ENCODE data around the gene KDM5A.
A peak's percentile ranks its signal among the peaks of the same experiment; 100 is the strongest.
"Not testable (repeated sequence)": the region's sequence is repeated elsewhere in the genome, so short reads cannot be mapped to it uniquely, and the experiment has no call there.

KDM5A gene

DNA sequence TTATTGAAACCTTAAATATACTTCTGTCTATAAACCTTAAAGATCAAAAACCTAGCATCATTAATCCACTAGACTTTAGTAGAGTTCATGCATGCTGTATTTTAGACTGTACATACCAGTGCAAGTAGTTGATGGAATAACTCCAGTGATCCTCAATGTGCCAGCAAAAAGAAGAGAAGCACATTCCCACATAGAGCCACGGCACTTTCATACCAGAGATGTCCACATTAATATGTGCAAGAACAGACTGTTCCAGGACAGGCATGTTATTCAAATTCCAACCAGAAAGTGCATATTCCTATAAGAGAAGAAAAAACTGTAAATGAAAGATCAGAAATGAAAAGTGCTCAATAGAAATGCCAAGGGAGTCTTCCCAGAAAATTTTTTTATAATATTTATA is 55.0 kb downstream of the KDM5A start:
- DNase-seq (ENCODE audit: low spot score) (no peak), FAIRE-seq (no peak)

DNA sequence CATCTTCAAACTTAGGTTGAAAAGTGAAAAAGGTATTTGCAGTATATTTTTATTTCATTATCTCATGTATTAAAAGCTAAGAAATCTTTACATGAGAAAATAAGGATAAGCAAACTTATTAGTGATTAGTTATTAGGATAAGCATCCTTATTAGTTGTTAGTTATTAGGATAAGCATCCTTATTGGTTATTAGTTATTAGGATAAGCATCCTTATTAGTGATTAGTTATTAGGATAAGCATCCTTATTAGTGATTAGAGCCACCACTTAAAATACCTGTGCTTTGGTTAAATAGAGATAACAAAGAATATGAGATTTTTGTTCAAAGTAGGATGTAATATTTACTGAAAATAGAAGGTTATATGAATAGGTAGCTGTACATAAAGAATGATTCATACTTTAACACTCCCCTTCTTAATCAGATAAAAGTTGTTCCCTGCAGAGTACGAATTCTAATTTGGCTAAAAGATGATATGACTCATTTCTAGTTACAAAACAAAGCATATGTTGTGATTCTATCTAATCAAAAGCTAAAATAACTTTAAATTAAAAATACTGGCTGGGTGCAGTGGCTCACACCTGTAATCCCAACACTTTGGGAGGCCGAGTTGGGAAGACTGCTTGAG is 56.4 kb downstream of the KDM5A start:
- FAIRE-seq (no peak), DNase-seq (ENCODE audit: low spot score) (no peak)

DNA sequence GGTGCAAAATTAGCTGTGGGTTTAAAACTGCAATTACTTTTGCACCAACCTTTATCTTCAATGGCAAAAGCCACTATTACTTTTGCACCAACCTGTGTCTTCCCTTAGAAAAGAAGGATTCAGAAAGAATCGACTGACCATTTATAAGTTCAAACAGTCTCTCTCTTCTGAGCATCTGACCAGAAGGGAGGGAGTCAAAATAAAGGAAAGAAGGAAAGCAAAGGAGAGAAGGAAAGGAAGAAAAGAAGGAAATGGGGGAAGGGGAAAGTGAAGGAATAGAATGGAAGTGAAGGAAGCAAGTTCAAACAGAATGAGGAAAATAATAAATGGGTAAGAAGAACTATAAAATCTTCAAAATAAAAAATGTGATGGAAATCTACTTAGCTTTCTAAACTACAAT is 57.8 kb downstream of the KDM5A start:
- DNase-seq (ENCODE audit: low spot score) (no peak), FAIRE-seq (no peak)

DNA sequence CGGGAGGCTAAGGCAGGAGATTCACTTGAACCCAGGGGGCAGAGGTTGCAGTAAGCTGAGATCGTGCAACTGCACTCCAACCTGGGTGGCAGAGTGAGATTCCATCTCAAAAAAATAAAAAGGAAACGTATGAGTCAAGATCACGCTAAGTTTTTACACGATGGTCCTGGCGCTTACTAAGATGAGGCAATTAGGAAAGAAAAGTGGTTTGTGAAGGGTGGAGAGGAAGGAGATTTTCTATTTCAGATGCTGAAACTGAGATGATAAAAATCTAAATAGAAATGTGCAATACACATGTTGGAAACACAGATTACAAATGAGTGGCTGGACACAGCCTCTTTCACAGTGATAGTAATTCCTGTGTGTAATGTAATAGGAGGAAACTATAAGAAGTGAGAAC is 63.2 kb downstream of the KDM5A start:
- FAIRE-seq (no peak), DNase-seq (ENCODE audit: low spot score) (no peak)

DNA sequence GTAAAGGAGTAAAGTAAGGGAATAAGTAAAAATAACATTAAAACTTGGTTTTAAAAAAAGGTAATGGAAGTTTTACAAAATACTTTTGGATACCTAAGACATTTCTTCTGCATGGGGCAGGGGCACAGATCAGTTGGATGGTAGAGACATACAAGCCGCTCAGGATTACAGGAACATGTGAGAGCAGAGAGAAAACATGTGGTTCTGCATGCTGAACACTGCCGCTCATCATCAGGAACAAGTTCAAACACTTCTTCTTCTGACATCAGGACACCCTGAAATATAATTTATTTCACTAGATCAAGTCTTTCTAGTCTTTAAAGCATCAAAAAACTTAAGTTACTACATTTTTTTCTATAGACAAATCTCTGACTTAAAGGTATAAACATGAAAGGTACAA is 65.6 kb downstream of the KDM5A start:
- FAIRE-seq (no peak), DNase-seq (ENCODE audit: low spot score) (no peak)

DNA sequence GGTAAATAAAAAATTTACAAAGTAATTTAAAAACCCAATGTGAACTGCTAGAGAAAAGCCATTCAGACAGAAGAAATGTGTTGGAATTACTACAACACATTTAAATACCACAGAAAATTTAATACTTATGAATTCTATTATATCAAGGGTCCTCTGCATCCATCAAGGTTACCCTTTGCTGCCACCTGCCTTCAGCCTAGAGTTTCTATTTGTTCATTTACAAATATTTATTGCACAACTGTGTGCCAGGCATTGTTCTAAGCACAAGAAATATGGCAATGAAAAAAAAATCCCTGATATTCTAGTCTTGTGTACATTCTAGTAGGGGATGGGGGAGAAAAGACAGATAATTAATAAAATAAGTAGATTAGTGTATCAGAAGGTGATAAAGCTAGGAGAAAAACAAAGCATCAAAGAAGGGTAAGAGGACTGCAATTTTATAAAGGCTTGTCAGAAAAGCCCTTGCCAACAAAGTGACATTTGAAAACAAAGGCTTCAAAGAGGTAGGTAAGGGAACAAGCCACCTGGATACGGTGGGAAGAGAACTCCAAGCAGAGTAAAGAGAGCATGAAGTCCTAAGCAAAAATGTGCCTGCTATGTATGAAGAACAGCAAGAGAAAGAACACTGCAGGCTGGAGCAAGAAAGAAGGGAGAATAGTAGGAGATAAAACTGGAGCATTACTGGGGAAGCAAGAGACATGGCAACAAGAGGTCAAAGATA is 67.4 kb downstream of the KDM5A start:
- no peak for DNase-seq (ENCODE audit: low spot score)
- no peak for FAIRE-seq

DNA sequence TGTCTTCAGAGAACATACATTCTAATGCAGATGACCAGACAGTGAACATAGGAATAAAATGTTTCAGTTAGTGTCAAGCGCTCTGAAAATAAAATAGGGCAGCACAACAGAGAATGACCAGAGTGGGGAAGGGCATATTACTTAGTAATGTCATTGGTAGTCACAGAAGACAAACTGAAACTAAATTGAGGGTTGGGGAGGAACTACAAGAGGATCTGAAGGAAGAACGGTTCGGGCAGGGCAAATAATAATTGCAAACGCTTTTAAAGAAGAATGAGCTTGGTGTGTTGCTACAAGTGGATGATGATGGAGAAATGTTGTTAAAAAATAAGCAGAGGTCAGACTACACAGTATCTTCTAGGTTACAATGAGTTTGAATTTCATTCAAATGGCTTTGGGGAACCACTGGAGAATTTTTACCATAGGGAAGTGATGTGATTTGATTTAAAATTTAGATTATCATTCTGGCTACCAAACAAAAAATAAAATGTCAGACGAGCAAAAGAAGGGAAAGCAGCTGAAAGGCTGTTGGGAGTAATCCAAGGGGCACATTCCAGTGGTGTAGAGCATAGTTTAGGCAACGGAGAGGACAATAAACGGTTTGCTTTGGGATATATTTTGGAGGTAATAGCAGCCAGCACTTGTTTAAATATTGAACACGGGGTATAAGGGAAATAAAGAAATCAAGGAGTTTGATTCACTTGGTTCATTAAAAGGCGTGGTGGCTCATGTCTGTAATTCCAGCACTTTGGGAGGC is 70.2 kb downstream of the KDM5A start:
- FAIRE-seq (no peak), DNase-seq (ENCODE audit: low spot score) (no peak)

DNA sequence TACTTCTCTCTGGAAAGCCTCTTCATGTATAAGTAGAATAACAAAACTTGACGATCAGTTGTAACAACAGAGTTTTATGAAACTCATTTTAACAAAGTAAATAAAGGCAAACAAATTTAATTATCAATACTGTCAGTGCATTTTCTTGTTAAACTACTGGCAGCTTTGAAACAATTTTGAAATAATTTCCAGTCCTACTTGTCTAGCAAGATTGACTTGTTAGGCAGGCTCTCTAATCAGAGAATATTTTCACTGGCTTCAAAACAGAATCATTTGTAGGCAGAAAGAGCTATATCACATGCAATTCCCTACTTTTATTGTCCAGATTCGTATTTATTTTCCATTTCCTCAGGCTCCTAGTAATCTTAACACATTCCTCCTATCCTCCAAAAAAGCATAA is 80.6 kb downstream of the KDM5A start:
- FAIRE-seq (no peak), DNase-seq (ENCODE audit: low spot score) (no peak)

DNA sequence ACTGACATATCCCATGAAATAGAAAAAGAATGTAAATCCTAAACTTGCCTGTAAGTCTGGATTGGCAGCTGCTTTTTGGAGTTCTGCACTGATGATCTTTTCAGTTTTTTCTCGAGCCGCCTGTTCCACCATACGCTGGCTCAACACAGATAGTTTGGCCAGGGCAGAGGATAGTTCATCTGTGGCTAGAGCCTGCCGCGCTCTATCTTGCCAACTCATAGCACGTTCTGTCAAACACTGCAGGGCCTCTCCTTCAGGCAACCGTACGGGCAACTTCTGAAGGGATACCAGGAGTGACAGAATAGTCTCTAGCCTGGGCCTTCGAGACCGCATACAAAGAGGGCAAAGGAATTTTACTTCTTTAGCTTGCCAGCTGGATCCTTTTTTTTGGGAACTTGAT is 81.7 kb downstream of the KDM5A start:
- FAIRE-seq (no peak), DNase-seq (ENCODE audit: low spot score) (no peak)

DNA sequence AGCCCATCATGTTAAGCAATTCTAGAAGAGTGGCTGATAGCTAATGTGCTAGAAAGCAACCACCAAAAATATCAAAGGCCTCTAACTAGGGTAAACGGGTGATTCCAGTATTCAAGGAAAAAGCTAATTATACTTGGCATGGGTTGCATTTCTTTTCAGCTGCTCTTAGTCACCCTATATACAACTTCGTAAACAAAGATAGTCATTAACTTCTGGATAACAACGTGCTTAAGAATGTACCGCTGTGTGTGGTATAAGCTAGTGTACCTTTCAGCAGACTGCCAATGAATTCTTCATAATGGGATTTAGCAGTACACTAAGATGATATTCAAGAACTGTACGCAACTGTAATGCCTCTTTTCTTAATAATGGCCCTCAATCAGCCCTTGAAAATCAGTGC is 84.3 kb downstream of the KDM5A start:
- DNase-seq (ENCODE audit: low spot score) (no peak), FAIRE-seq (no peak)

DNA sequence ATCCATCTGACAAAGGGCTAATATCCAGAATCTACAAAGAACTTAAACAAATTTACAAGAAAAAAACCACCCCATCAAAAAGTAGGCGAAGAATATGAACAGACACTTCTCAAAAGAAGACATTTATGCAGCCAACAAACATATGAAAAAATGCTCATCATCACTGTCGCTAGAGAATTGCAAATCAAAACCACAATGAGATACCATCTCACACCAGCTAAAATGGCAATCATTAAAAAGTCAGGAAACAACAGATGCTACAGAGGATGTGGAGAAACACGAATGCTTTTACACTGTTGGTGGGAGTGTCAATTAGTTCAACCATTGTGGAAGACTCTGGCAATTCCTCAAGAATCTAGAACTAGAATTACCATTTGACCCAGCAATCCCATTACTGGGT is 86.4 kb downstream of the KDM5A start:
- not testable (repeated sequence) for DNase-seq (ENCODE audit: low spot score); FAIRE-seq

DNA sequence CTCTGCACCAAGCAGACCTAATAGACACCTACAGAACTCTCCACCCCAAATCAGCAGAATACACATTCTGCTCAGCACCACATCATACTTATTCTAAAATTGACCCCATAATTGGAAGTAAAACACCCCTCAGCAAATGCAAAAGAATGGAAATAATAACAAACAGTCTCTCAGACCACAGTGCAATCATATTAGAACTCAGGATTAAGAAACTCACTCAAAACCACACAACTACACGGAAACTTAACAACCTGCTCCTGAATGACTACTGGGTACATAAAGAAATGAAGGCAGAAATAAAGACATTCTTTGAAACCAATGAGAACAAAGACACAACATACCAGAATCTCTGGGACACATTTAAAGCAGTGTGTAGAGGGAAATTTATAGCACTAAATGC is 89.0 kb downstream of the KDM5A start:
- not testable (repeated sequence) for FAIRE-seq; DNase-seq (ENCODE audit: low spot score)

DNA sequence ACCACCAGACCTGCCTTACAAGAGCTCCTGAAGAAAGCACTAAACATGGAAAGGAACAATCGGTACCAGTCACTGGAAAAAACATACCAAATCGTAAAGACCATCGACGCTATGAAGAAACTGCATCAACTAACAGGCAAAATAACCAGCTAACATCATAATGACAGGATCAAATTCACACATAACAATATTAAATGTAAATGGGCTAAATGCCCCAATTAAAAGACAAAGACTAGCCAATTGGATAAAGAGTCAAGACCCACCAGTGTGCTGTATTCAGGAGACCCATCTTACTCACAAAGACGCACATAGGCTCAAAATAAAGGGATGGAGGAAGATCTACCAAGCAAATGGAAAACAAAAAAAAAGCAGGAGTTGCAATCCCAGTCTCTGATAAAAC is 89.6 kb downstream of the KDM5A start:
- DNase-seq (ENCODE audit: low spot score), result not testable (repeated sequence)
- FAIRE-seq, result peak; percentile 48

DNA sequence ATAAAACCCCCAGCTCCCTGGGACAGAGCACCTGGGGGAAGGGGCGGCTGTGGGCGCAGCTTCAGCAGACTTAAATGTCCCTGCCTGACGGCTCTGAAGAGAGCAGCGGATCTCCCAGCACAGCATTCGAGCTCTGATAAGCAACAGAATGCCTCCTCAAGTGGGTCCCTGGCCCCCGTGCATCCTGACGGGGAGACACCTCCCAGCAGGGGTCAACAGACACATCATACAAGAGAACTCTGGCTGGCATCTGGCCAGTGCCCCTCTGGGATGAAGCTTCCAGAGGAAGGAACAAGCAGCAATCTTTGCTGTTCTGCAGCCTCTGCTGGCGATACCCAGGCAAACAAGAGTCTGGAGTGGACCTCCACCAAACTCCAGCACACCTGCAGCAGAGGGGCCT is 91.1 kb downstream of the KDM5A start:
- not testable (repeated sequence) for DNase-seq (ENCODE audit: low spot score); FAIRE-seq

DNA sequence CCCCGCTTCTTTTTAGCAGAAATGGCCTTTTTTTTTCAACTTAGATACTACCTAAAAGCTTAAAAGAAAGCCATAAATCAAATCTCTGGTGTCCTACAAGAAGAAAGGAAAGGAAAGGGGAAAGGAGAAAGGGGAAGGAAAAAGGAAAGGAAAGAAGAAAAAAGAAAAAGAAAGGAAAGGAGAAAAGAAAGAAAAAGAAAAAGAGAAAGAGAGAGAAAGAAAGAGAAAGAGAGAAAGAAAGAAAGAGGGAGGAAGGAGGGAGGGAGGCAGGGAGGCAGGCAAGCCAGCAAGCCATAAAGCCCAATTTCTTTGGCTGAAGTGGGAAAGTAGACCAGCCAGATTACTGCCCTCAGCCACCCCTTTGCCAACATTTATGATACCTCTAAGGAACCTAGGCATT is 94.0 kb downstream of the KDM5A start:
- no peak for FAIRE-seq
- DNase-seq (ENCODE audit: low spot score), result no peak

DNA sequence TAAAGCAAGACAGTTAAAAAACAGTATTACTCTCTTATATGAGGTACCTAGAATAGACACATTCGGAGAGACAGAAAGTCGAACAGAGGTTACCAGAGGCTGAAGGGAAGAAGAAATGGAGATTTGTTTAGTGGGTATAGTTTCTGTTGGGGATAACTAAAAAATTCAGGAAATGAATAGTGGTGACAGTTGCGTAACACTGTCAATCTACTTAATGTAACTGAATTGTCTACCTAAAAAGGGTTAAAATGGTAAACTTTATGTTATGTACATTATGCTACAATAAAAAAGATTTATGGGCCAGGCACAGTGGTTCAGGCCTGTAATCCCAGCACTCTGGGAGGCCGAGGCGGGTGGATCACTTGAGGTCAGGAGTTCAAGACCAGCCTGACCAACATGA is 95.9 kb downstream of the KDM5A start:
- FAIRE-seq (no peak), DNase-seq (ENCODE audit: low spot score) (no peak)

DNA sequence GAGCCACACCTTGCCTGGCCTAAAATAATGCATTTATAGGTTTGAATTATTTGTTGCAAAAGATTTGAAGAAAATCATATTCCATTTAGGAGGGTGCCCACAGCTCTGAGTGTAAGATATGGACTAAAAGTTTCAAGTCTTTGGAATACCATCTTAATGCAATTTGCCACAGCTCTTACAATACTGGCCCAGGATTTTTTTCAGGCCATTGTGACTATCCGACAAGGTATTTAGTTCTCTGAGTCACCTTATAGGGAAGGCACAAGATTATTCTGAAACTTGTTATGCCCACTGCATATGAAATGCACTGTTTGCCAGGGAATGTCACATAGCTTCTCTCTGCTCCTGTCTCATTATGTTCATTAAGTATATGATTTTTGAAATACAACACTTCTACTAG is 96.9 kb downstream of the KDM5A start:
- peak; percentile 37 for FAIRE-seq
- no peak for DNase-seq (ENCODE audit: low spot score)

DNA sequence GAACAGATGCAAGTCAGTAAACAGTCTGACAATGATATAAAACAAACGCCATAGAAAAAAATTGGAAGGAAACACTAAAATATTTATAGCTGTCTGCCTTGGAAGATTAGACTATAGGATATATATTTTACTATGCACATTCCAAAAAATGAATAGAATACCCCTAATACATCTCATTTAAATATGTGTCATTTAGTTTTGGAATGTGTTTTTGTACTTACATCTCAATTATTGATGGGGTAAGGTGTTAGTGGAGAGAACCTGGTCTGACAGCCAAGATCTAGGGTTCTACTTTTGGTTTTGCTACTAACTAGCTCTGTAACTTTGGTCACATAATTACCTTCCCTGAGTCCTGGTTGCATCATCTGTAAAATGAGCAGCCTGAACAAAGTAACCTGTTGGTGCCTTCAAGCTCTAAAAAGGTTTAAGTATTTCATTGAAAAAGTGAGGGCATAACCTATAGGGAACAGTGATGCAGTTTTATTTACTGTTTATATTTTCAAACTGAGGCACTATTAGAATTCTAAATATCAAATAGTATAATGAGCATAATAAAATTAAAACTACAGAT is 97.9 kb downstream of the KDM5A start:
- DNase-seq (ENCODE audit: low spot score), result no peak
- no peak for FAIRE-seq

DNA sequence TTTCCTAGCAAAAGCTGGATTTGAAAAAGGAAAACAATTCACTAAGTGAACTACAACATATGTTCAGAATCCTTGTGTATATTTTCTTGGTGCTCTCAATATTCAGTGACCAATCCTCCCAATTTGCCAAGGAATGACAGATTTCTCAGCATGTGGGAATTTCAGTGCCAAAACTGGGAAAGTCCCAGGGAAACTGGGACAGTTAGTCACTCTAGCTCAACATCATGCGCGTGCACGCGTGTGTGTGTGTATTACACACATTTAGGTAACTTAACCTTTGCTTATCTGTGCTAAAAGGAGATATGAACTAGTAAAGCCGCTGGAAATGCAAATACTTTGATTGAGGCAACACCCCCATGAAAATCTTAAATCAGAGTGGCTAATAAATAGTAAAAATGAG is 100.4 kb downstream of the KDM5A start:
- FAIRE-seq (no peak), DNase-seq (ENCODE audit: low spot score) (no peak)

DNA sequence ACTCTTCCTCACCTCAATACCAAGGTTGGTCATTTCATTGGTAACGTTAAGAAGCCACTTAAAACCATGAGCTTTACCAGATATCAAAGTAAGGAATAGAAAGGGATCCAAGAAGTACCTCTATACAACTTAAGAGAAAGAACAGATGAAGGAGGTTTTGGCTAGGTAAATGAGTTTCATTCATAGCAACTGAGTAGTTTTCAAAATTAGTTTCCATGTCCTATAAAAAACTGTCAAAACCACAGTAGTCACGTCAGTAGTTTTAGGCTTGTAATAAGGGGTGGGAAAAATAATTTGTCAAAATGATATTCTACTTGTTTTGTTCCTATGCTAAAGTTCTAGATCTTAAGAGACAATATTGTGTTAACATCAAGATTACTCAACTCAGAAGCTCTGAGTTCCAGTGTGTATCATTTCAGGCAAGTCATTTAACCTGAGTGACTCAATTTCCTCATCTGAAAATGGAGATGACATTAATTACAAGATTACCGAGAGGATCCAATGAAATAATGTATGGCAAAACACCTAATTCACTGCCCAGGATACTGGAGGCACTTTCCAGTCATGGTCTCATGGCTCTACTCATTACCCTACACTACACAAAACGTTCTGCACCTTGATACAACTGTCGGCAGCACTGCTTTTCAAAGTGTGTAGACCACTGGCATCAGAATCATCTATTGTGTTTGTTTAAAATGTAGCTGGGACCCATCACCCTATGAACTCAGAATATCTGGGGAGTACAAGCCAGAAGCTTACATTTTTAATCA is 102.4 kb downstream of the KDM5A start:
- peak; percentile 87 for FAIRE-seq
- DNase-seq (ENCODE audit: low spot score), result no peak

DNA sequence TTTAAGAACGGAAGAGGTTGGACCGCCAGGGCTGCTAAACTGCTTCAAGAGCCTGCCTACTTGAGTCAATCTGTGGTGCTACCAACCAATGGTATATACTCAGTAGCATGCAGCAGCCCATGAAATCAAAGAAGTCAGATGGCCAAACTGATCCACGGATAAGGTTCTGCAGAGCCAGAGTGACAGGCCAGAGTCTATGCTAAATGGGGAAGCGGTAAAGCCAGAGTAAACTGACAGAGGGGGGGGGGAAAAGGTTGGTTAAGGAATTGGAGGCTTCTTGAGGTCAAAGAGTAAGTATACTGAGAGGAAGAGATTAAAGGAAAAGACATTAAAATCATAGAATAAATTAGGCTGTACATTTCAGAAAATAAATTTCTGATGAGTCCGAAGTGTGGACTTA is 111.1 kb downstream of the KDM5A start:
- DNase-seq (ENCODE audit: low spot score) (no peak), FAIRE-seq (no peak)

DNA sequence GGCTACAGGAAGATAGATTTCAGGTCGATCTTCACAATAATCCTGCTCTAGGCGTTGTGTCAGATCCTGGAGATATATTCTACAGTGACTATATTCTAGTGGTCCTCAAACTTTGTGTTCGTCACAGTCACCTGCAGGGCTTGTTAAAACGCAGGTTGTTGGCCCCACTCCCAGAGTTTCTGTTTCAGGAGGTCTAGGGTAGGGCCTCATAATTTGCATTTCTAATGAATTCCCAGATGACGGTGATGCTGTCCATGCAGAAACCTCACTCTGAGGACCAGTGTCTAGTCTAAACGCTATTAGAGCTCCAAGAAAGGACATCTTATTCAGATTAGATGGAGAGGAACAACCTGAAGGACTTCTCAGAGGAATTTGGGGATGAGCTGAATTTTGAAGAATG is 113.3 kb downstream of the KDM5A start:
- no peak for FAIRE-seq
- no peak for DNase-seq (ENCODE audit: low spot score)
